Fibroblast of the aortic adventitia (primary cell): ENCODE data around the gene DNAI7. TPM values are rescaled to one million over a fixed set of nuclear protein-coding genes. Genes with fewer than 3 reads are reported as not detected.

Experiments used
- DNase-seq: peaks from one replicate; pipeline ENCODE4 v3.0.0-alpha.2; 2010; ENCODE audit warnings: low read depth
- H3K4me3 ChIP-seq: 2 replicates; pipeline ENCODE4 v1.5.1; 2011; ENCODE audit warnings: low read depth, mild to moderate bottlenecking, control low read depth, low read length, moderate library complexity
- total RNA-seq: library from RNA; depleted of rRNA; stranded (reverse); fragments of >200 nt; gene quantifications from 2 replicates; pipeline ENCODE4 v1.2.3, GENCODE V29; 2012; ENCODE audit warnings: low replicate concordance
- TF ChIP-seq, protein P1 (sequence below): IDR thresholded peaks from 2 replicates; pipeline ENCODE4 v1.5.1; 2011; ENCODE audit warnings: mild to moderate bottlenecking, low read length, control low read depth, inconsistent platforms; ENCODE audit not compliant: insufficient read depth

DNAI7 gene
- total RNA-seq, 1 donor: 0.18 TPM

DNA sequence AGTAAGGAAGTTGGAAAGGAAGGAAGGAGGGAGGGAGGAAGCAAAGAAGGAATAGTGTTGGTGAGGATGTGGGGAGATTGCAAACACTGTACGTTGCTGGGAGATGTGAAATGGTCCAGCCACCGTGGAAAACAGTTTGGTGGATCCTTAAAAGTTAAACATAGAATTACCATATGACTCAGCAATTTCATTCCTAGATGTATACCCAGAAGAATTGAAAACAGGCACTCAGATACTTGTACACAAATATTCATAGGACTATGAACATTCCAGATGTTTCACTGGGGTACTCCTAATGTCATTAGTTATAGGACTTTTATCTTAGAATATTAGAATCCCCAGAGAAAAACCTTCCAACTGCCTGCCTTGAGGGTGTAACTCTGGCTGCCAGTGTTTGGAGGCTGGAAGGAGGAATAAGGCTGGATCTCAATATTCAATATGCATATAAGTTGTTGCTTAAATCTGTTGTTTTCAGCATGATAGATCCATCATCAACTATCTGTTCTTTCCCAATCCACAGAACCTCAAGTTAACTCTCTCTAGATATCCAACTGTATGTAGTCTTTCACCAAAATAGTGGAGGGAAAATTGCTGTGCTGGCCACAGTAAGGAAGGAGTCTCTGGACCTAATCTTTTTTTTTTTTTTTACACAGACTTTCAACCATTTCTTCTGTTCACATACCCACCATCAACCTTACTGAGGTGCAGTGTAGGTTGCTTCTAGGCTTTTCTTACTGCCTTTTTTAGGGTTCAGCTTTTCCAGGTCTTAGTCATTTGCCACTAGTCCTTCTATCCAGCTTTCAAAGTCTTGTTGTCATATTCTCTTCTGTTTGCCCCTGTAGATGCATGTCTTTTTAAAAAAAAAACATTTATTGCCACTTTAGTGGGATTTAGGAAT, 94.5 kb downstream of the DNAI7 start:
- DNase-seq: no peak
- no peak overlapping the region for H3K4me3 ChIP-seq
- TF ChIP-seq, protein P1, sequence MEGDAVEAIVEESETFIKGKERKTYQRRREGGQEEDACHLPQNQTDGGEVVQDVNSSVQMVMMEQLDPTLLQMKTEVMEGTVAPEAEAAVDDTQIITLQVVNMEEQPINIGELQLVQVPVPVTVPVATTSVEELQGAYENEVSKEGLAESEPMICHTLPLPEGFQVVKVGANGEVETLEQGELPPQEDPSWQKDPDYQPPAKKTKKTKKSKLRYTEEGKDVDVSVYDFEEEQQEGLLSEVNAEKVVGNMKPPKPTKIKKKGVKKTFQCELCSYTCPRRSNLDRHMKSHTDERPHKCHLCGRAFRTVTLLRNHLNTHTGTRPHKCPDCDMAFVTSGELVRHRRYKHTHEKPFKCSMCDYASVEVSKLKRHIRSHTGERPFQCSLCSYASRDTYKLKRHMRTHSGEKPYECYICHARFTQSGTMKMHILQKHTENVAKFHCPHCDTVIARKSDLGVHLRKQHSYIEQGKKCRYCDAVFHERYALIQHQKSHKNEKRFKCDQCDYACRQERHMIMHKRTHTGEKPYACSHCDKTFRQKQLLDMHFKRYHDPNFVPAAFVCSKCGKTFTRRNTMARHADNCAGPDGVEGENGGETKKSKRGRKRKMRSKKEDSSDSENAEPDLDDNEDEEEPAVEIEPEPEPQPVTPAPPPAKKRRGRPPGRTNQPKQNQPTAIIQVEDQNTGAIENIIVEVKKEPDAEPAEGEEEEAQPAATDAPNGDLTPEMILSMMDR: no peak

DNA sequence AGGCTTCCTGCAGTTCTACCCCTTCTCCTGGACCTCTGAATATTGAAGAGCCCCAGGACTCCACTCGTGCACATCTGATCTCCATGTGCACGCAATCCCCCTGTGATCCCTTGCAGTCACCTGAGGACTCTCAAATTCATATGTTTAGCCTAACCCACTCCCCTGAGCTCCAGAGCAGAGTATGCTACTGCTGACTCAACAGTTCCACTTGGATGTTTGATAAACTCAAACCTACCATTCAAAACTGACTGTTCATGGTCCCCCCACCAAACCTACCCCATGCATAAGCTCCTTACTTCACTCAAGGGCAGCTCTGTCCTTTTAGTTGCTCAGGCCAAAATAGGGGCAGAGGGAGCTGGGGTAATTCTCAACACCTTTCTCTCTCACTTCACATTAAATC, 96.0 kb downstream of the DNAI7 start:
- TF ChIP-seq, protein P1: no peak
- no peak overlapping the region for H3K4me3 ChIP-seq
- no peak for DNase-seq

DNA sequence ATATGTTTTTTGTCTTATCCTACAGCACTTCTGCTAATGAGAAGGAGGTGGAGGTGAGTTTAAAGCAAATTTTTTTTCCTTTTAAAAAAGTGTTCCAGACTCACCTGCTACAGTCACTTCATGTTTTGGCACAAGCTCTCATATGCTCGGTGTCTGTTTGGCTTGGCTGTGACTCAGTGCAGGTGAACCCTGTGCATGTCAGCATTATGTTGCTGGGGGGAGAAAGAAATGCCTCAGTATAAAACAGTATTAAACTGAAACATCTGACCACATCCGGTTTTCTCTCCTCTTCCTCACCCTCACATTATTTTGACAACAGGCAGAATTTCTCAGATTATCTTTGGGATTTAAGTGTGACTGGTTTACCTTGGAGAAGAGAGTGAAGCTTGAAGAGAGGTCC, 105.2 kb downstream of the DNAI7 start:
- DNase-seq: no peak
- TF ChIP-seq, protein P1: no peak
- H3K4me3 ChIP-seq: no peak overlapping the region

DNA sequence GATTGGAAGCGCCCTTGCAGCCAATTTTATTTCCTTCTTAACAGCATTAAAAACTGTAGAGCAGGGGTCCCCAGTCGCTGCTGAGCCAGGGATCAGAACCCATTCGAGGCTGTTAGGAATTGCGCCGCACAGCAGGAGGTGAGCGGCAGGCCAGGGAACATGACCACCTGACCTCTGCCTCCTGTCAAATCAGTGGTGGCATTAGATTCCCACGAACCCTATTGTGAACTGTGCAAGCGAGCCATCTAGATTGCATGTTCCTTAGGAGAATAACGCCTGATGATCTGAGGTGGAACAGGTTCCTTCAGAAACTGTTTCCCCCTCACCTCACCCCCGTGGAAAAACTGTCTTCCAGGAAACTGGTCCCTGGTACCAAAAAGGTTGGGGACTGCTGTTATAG, 107.4 kb downstream of the DNAI7 start:
- TF ChIP-seq, protein P1: no peak
- no peak for DNase-seq

DNA sequence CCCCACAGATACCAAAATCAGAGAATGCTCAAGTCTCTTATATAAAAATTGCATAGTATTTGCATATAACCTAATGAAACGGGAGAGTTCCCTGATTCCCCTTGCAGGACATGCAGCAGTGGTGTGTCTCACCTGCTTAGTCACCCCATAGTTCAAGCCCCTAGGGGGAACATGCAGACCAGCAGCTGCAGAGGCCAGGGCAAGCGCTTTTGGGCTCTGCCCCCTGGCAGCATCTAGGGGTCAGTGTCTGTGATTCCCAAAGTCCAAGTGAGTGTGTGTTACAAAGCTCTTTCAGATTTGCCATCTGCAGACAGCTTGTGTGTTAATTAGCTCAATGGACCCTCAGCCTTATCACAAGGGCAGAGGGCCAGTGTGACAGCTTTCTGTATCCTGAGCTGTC, 110.1 kb downstream of the DNAI7 start:
- no peak overlapping the region for H3K4me3 ChIP-seq
- TF ChIP-seq, protein P1: no peak
- DNase-seq: no peak

More for the DNA sequence above, 107.4 kb downstream of the DNAI7 start:
- H3K4me3 ChIP-seq: no peak overlapping the region

DNA sequence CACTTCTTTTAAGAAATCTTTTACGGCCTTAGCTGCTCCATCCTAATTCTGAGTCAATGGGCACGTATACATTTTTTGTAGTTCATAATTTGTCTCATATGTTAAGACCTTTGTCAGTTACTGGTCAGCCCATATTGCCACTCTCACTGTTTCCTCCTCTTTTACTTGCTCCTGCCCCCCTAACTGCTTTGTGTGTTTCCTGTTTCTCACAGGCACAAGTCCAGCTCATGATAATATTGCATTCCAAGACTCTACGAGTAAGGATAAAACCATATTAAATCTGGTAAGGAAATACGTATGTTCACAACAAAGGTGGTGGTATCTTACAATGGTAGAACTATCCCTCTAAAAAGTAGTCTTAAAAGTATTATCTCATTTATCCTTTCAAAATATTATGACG, 111.7 kb downstream of the DNAI7 start:
- no peak for DNase-seq
- TF ChIP-seq, protein P1: no peak
- H3K4me3 ChIP-seq: no peak overlapping the region
